Left colon (tissue), 2 donors: ENCODE results near the gene SWI5. TPM values are rescaled to one million over a fixed set of nuclear protein-coding genes. Genes with fewer than 3 reads are reported as not detected.

ENCODE experiments used
- ATAC-seq: fragments of 200-7000 bp; cut with Tn5 transposase; one replicate; pipeline ENCODE4 v1.9.1; 2020; ENCODE audit warnings: mild to moderate bottlenecking, moderate library complexity
- DNase-seq, 2 donors: peaks; one replicate each; pipeline ENCODE4 v3.0.0-alpha.2; 2020
- intact Hi-C, 2 donors: fragments of 100-400 bp; cut with DNase I in 1 of 2; cut with micrococcal nuclease in 1 of 2; formaldehyde crosslinking; loops; one replicate each; pipeline versions ENCODE4 v1.11.2 to v1.14.0; 2022; cut with DNase I, micrococcal nuclease
- total RNA-seq, 2 donors: library from RNA; stranded (reverse); fragmentation: NEBNext Ultra II Directional; extraction: Animal tissue kit (Norgen Biotek cat#: 25700); gene quantifications; one replicate each; pipeline ENCODE4 v1.2.1, GENCODE V29; 2021
- donor health status: DM: no; HTN: no; CAD: no.
- donor health status: DM: yes; HTN: yes; CAD: no.

SWI5 gene
- total RNA-seq, 2 donors from 2014 or later, result 11.0 to 13.2 TPM

DNA sequence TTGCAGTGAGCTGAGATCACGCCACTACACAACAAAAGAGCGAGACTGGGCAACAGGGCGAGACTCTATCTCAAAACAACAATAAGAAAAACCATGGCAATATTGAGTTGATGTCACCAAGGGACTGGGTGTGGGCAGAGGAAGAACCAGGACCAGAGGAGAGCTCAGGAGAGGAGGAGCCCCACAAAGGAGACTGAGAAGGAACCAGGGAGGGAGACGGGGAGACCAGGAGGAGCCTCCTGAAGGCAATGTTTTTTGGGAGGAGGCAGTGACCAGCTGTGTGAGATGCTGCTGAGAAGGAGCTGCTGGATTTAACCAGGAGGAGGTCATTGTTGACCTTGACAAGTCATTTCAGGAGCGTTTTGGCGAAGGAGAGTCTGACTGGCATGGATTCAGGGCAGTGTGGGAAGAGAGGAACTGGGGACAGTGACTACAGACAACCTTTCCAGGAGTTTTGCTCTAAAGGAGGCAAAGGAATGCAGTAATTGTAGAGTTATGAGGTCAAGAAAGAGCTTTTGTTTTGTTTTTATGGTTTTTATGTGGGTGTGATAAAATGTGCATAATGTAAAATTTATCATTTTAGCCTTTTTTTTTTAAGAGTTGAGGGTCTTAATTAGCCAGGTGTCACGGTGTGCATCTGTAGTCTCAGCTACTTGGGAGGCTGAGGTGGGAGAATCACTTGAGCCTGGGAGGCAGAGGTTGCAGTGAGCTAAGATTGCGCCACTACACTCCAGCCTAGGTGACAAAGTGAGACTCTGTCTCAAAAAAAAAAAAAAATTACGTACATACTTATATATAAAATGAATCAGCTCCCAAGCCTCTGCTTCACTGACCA is 28.3 kb downstream of the SWI5 start:
- ATAC-seq, result peak; percentile 14
- no peak for DNase-seq
- intact Hi-C loops, result no loop called here

DNA sequence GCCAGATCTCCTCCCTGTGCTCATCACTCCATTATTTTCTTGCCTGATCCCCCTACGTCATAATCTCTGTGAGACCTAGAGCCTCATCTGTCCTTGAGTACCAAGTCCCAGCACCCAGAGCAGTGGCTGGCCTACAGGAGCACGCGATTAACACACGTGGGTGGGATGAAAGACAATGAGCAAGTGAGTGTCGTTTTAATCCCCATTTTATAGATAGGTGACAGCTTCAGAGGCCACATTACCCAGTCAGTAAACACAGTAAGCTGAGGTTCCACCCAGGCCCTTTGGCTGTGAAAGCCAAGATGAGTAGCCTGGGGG is 28.9 kb downstream of the SWI5 start:
- DNase-seq, result no peak
- ATAC-seq, result peak; percentile 73
- intact Hi-C loops, result no loop called here

- no peak for ATAC-seq
- intact Hi-C loops, result no loop called here
- no peak for DNase-seq
Measured at GRCh38 chr9:128309551-128309950, 33.5 kb downstream of the SWI5 start.

DNA sequence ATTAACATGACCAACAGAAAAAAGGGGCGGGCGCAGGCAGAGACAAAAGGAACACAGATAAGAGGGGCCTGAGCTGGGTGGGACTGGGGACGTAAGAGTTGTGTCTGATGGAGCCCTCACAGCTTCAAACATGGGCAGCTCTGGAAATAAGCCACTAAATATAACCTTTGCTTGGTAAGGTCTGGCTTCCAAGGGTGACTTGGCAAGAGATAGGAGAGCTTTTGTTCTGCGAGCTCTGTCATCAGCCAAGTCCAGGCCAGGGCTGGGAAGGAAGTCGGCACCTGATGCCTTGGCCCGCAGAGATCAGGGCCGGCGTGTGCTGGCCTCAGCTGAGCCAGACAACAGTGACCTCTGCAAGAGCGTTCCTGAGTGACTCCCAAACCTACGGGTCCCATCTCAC is 34.4 kb downstream of the SWI5 start:
- ATAC-seq, result no peak
- intact Hi-C loops, result no loop called here
- DNase-seq, result no peak

- intact Hi-C loops, result no loop called here
- DNase-seq (no peak), ATAC-seq (no peak)
Measured at GRCh38 chr9:128314697-128315096, 38.6 kb downstream of the SWI5 start.

DNA sequence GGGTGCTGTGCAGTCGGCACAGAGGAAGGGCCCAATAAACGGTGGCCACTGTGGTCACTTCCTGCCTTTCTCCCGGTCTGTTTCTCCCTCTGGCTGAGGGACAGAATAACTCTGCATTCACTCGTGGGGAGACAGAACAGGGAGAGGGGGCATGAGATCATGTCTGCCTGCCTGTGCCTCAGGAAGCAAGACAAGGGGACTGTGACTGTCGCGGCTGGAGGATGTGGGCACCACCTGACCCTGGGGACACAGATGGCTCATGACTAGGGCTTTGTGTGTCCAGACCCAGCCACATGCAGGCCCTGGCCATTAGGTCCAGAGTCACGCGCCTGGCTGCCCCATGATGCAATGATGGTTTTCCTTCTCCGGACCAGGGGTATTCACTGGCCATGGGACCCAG is 40.3 kb downstream of the SWI5 start:
- ATAC-seq (no peak), DNase-seq (no peak)
- intact Hi-C loops, result no loop called here

DNA sequence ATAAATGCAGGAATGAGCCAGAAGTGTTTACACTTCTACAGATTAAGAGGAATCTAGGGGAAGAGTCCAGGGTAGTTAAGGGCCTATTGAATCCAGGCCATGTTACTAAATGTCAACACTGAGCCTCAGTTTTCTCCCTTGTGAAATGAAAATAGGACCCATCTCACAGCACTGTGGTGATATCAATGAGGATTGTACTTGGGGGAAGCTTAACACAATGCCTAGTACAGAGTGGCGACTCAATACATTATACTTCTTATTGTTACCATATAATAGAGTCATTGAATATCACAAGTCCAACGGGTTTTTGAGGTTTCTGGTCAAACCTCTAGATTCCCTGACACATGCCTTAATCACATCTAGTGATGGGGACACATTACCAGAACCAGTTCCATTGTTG is 41.6 kb downstream of the SWI5 start:
- ATAC-seq (no peak), DNase-seq (no peak)
- intact Hi-C loops, result no loop called here

DNA sequence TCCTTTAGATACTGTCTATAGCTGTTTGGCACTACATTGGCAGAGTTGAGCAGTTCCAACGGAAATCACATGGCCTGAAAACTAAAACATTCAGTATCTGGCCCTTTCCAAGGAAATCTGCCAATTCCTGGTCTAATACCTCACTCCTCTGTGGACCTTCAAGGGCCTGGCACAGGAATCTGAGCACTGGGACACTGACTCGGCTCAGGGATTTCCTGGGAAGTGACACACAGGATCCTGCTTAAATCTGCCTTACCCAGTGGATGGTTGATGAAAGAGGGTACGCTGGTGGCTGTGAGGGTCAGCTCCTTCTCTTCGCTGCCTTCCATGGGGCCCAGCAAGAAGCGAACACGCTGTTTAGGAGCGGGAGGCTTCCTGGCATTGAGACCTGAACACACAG is 45.3 kb downstream of the SWI5 start:
- DNase-seq (no peak), ATAC-seq (no peak)
- intact Hi-C loops, result no loop called here

DNA sequence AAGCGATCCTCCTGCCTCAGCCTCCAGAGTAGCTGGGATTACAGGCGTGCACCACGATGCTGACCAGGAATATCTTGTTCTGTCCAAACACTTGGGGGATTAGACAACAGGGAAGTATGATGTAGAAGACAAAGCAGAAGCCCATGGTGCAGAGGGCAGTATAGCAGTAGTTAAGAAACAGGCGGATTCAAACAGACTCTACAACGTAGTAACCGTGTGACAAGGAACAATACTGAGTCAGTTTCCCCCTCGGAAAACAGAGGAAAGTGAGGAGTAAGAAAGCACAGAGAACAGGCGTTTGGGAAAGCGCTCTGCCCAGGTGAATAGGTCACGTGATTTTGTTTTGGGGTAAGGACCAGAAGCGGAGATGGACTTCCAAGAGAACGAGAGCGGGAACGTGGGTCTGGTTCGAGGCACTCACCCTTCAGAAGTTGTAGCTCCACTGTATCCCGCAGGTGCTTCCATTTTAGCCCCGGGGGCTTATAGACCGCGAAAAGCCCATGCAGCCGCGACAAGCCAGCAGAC is 45.9 kb downstream of the SWI5 start:
- ATAC-seq, result peak; percentile 11
- intact Hi-C loops, result no loop called here
- no peak for DNase-seq

GRCh38 chr9:128322404-128323211 is 46.5 kb downstream of the SWI5 start, which contains the start of the genes COQ4 and TRUB2:
Gene COQ4, plus strand, starts transcription at chr9:128322839. Its CDS starts 20 bp downstream, at chr9:128322859.
Gene TRUB2, minus strand, starts transcription at chr9:128322447. Its CDS starts 39 bp downstream, at chr9:128322408.
- intact Hi-C loops, result no loop called here
- DNase-seq (peak; percentile 93 to 95), ATAC-seq (peak; percentile 96)

DNA sequence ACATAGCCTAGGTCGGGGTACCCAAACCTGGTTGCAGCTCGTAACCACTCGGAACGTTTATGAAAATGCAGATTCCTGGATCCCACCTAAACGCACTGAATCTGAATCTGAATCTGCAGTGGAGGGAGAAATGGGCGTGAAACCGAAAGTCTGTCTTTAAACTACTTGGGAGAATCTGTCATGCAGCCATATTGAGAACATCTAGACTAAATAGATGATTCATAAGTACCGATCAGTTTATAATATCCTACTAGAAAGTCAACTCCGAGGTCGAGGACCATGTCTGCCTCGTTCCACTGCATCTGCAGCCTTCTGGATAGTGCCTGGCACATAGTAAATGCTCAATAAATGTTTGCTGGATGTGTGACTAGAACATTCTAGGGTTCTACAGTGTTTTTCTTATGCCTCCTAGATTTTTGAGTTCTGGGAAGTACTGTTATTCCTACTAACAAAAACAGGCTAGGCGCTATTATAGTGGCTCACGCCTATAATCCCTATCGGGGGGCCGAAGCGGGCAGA is 47.2 kb downstream of the SWI5 start:
- intact Hi-C loops, result no loop called here
- ATAC-seq (peak; percentile 8), DNase-seq (no peak)

GRCh38 chr9:128323791-128324190 is 47.7 kb downstream of the SWI5 start:
- ATAC-seq (no peak), DNase-seq (no peak)
- intact Hi-C loops, result no loop called here

DNA sequence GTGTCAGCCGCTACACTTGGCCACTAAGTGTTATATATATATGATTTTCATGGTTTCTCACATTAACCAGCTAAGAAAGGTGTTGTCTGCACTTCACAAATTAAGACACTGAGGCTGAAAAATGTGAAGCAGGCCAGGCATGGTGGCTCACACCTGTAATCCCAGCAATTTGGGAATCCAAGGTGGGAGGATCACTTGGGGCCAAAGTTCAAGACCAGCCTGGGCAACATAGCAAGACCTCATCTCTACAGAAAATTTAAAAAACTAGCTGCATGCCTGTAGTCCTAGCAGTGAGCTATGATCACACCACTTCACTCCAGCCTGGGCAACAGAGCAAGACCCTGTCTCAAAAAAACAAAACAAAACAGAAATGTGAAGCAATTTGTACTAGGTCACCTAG is 48.3 kb downstream of the SWI5 start:
- DNase-seq, result no peak
- no peak for ATAC-seq
- intact Hi-C loops, result no loop called here

DNA sequence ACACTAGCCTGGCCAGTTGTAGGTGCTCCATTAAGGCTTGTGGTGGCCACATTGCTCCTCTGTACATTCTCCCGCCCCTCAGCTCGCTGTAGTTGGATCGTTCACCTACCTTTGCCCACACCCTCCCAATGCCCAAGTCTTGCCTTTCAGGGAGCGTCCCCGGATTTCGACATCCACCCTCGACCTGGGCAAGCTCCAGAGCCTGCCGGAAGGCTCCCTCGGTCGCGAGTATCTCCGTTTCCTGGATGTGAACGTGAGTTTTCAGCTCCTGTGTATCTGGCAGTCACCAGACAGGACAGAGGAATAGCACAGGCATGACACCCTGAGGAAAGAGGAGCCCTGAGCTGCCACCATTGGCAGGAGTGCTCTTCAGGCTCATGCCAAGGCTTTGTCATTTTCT is 49.6 kb downstream of the SWI5 start:
- intact Hi-C loops, result no loop called here
- no peak for DNase-seq
- ATAC-seq, result no peak

GRCh38 chr9:128333451-128333869 is 57.4 kb downstream of the SWI5 start:
- ATAC-seq (no peak), DNase-seq (no peak)
- intact Hi-C loops, result no loop called here

DNA sequence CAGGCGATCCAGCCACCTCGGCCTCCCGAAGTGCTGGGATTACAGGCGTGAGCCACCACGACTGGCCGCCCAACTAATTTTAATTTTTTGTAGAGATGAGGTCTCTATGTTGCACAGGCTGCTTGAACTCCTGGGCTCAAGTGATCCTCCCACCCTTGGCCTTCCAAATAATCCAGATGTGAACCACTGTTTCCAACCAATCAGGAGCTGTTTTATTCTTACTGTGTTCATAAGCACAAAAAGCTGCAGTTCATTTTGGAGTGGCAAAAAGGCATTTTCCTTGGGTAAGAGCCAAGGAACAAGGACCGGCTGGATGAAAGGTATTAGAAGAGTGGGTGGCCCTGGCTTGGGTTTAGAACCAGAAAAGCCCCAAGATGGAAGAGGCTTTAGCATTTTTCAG is 59.1 kb downstream of the SWI5 start:
- ATAC-seq, result no peak
- intact Hi-C loops, result no loop called here

DNA sequence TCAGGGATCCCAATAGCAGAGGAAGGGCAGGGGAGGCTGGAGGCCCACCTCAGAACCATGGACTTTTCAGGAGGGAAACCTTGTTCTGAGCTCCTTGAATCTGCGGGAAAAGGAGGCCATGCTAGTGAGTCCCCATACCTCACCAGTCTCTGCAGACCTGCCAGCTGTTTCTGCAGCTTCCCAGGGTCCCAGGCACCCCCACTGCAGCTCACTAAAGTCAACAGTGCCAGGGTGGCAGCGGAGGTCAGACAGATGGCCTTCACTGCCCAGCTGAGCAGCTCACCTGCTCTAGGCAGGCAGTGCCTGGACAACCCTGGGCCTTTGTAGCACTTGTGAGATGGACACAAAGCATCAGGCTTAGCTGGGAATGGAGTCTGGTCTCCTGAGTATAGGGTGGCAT is 59.8 kb downstream of the SWI5 start:
- ATAC-seq (no peak), DNase-seq (no peak)
- intact Hi-C loops, result no loop called here

More for the DNA sequence above, 59.1 kb downstream of the SWI5 start:
- DNase-seq, result no peak

GRCh38 chr9:128337936-128338335 is 61.9 kb downstream of the SWI5 start:
- DNase-seq (no peak), ATAC-seq (no peak)
- intact Hi-C loops, result no loop called here
